OCI-LY1 (cell line): ENCODE data around the gene NTSR1.

Source experiments
- H2AFZ ChIP-seq: fragments of 200-600 bp; sonication (generic), shearing (Covaris generic); 2 replicates; pipeline ENCODE4 v1.6.0; 2014; ENCODE audit warnings: antibody characterized with exemption, mild to moderate bottlenecking, low read length
- H3F3A ChIP-seq: fragments of 200-600 bp; sonication (generic), shearing (Covaris generic); 2 replicates; pipeline ENCODE4 v1.6.0; 2014; ENCODE audit warnings: mild to moderate bottlenecking, antibody characterized with exemption, low read length, moderate library complexity; ENCODE audit not compliant: insufficient read depth
- H3K27ac ChIP-seq: fragments of 200-600 bp; sonication (generic); 2 replicates; pipeline ENCODE4 v1.5.1; 2014; ENCODE audit warnings: low read length, mixed run types, mild to moderate bottlenecking, low read depth; ENCODE audit not compliant: poor library complexity, severe bottlenecking
- H3K27me3 ChIP-seq: fragments of 200-600 bp; sonication (generic); 2 replicates; pipeline ENCODE4 v1.6.0; 2014; ENCODE audit warnings: antibody characterized with exemption, mild to moderate bottlenecking, low read length, moderate library complexity; ENCODE audit not compliant: insufficient read depth
- H3K36me3 ChIP-seq: fragments of 200-600 bp; sonication (generic); 2 replicates; pipeline ENCODE4 v1.6.1; 2014; ENCODE audit warnings: mild to moderate bottlenecking, antibody characterized with exemption, low read length, moderate library complexity, mixed read lengths; ENCODE audit not compliant: insufficient read depth
- H3K4me1 ChIP-seq: fragments of 200-600 bp; sonication (generic); 2 replicates; pipeline ENCODE4 v1.5.1; 2014; ENCODE audit warnings: mild to moderate bottlenecking, low read length, moderate library complexity; ENCODE audit not compliant: insufficient read depth, severe bottlenecking
- H3K4me2 ChIP-seq: fragments of 200-600 bp; sonication (generic), shearing (Covaris generic); 2 replicates; pipeline ENCODE4 v1.6.1; 2014; ENCODE audit warnings: low read length
- H3K4me3 ChIP-seq: fragments of 200-600 bp; sonication (generic); 2 replicates; pipeline ENCODE4 v1.5.1; 2014; ENCODE audit warnings: low read length, low read depth, mild to moderate bottlenecking, mixed read lengths; ENCODE audit not compliant: poor library complexity, severe bottlenecking
- H3K79me2 ChIP-seq: fragments of 200-600 bp; shearing (Covaris generic); 2 replicates; pipeline ENCODE4 v1.6.1; 2016; ENCODE audit warnings: mixed run types, low read length, mixed read lengths; ENCODE audit not compliant: insufficient read depth
- H3K9ac ChIP-seq: fragments of 200-600 bp; sonication (generic), shearing (Covaris generic); 2 replicates; pipeline ENCODE4 v1.6.1; 2014; ENCODE audit warnings: mild to moderate bottlenecking, low read length, mixed read lengths
- H3K9me2 ChIP-seq: fragments of 200-600 bp; sonication (generic), shearing (Covaris generic); 2 replicates; pipeline ENCODE4 v1.6.1; 2014; ENCODE audit warnings: low read depth, mild to moderate bottlenecking, low read length, mixed read lengths
- H3K9me3 ChIP-seq: fragments of 200-600 bp; shearing (Covaris generic); 2 replicates; pipeline ENCODE4 v1.6.1; 2014; ENCODE audit warnings: low read length, mixed read lengths
- H4K20me1 ChIP-seq: fragments of 200-600 bp; sonication (generic), shearing (Covaris generic); 2 replicates; pipeline ENCODE4 v1.6.0; 2016; ENCODE audit warnings: mild to moderate bottlenecking, low read length; ENCODE audit not compliant: insufficient read depth
- CTCF ChIP-seq: fragments of 200-600 bp; sonication (generic), shearing (Covaris generic); IDR thresholded peaks from 2 replicates; pipeline ENCODE4 v1.5.1; 2017; ENCODE audit warnings: mild to moderate bottlenecking, antibody characterized with exemption, low read length, moderate library complexity, mixed read lengths
- EZH2 ChIP-seq: fragments of 200-600 bp; sonication (generic), shearing (Covaris generic); IDR thresholded peaks from 2 replicates; pipeline ENCODE4 v1.8.0; 2017; ENCODE audit warnings: borderline replicate concordance, mixed run types, mild to moderate bottlenecking, antibody characterized with exemption, low read length, moderate library complexity, mixed read lengths

The NTSR1 gene

GRCh38 chr20:62699741-62700140, 8.9 kb upstream of the NTSR1 start:
- no peak overlapping the region for H2AFZ ChIP-seq
- H4K20me1 ChIP-seq, result no peaks in the 10 kb centered on the region
- H3K9ac ChIP-seq, result no peak overlapping the region
- H3K79me2 ChIP-seq, result no peaks in the 10 kb centered on the region
- H3K27me3 ChIP-seq, result peaks cover 18% of the 10 kb centered on the region; the same call in 1 of the 2 replicates
- no peaks in the 10 kb centered on the region for H3K9me3 ChIP-seq
- H3K27ac ChIP-seq, result no peak overlapping the region
- TF ChIP-seq CTCF (no peak), EZH2 (no peak)
- H3K9me2 ChIP-seq, result no peaks in the 10 kb centered on the region
- no peaks in the 10 kb centered on the region for H3K4me1 ChIP-seq
- no peak overlapping the region for H3K4me3 ChIP-seq
- H3F3A ChIP-seq, result no peaks in the 10 kb centered on the region
- H3K4me2 ChIP-seq, result no peak overlapping the region
- no peaks in the 10 kb centered on the region for H3K36me3 ChIP-seq

GRCh38 chr20:62700261-62700930, 8.2 kb upstream of the NTSR1 start:
- Histone ChIP-seq H4K20me1 (no peaks in the 10 kb centered on the region), H3K4me1 (no peaks in the 10 kb centered on the region), H3K79me2 (no peaks in the 10 kb centered on the region), H3F3A (no peaks in the 10 kb centered on the region), H3K27ac (no peak overlapping the region), H3K36me3 (no peaks in the 10 kb centered on the region), H3K27me3 (peaks cover 15% of the 10 kb centered on the region; the same call in 1 of the 2 replicates), H3K4me3 (no peak overlapping the region), H3K9me3 (no peaks in the 10 kb centered on the region), H3K4me2 (no peak overlapping the region), H3K9me2 (no peaks in the 10 kb centered on the region), H2AFZ (no peak overlapping the region), H3K9ac (no peak overlapping the region)
- TF ChIP-seq EZH2 (no peak), CTCF (no peak)

- no peaks in the 10 kb centered on the region for H3K4me1 ChIP-seq
- H3K4me3 ChIP-seq, result no peak overlapping the region
- no peak overlapping the region for H3K27ac ChIP-seq
- H4K20me1 ChIP-seq, result no peaks in the 10 kb centered on the region
- peaks cover 11% of the 10 kb centered on the region; the same call in 1 of the 2 replicates for H3K27me3 ChIP-seq
- TF ChIP-seq EZH2 (no peak), CTCF (no peak)
- no peak overlapping the region for H3K9ac ChIP-seq
- no peak overlapping the region for H2AFZ ChIP-seq
- H3K79me2 ChIP-seq, result no peaks in the 10 kb centered on the region
- H3K36me3 ChIP-seq, result no peaks in the 10 kb centered on the region
- H3K9me3 ChIP-seq, result no peaks in the 10 kb centered on the region
- no peaks in the 10 kb centered on the region for H3F3A ChIP-seq
- no peak overlapping the region for H3K4me2 ChIP-seq
- H3K9me2 ChIP-seq, result no peaks in the 10 kb centered on the region
Measured at GRCh38 chr20:62701161-62702012, 7.2 kb upstream of the NTSR1 start.
